VCaP (cell line): ENCODE measurements around the gene ZNF438.

Experiments used
- H3K27ac ChIP-seq: fragments of 450-650 bp; 2 replicates; pipeline ENCODE4 v1.5.1; 2017
- CTCF ChIP-seq: fragments of 450-650 bp; conservative IDR thresholded peaks from 2 replicates; pipeline ENCODE4 v1.5.1; 2017; ENCODE audit warnings: mild to moderate bottlenecking, moderate library complexity

Gene ZNF438

DNA sequence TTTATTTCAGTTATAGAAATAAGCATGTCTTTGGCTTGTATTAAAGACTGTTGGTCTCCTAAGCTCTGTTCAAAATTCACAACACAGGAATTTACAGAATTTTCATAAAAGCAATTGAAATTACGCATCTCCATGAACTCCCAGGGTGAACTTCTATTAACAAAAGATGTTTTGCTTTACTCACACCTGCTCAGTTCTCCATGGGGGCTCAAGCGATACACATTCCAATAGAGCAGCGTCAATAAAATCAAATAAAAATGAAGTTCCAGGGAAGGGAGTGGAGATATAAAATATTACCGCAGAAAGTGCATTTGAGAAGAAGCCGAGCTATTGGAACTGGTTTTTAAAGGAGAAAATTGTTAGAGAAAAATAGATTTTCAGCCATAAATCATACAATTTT, 41.5 kb upstream of the ZNF438 start:
- no peak for TF ChIP-seq CTCF
- no peak overlapping the region for H3K27ac ChIP-seq

DNA sequence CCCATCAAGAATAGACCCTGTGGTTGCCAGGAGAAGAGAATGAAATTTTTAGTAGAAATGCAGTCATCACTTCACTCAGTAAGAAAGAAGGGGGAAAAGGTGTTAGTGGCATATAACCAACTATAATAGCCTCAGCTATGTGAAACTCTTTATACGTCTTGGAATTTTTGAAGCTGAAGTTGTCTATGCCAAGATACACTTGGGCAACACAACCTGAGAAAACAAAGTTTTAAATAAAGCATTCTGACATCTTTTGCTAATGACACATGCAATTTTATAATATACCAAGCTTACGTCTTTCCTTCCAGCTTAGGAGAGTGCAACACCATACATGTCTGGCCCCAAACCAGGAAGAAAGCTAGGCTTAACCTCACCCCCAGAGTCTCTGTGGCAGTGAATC, 40.8 kb upstream of the ZNF438 start:
- TF ChIP-seq CTCF, result no peak
- no peak overlapping the region for H3K27ac ChIP-seq

GRCh38 chr10:31071232-31072005, 39.8 kb upstream of the ZNF438 start:
- H3K27ac ChIP-seq, result no peak overlapping the region

DNA sequence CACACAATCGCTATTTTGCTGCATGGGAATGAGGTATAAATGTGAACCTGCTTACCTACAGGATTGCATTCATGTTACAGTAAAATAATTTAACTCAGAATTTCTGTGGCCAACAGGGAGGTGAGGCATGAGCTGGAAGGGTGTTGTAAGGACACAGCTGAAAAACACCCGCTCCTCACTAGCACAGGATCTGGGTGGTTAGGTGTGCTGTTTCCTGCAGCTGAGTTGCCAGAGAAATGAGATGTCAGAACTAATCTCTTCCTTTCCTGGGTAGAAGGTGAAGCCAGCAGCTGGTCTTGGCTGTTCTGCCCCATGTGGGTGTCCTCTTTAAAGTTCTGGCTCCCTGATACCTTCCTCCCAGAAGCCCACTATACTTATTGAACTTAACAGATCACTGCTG, 39.0 kb upstream of the ZNF438 start:
- no peak for TF ChIP-seq CTCF

More at GRCh38 chr10:31071232-31072005, 39.8 kb upstream of the ZNF438 start:
- no peak for TF ChIP-seq CTCF

DNA sequence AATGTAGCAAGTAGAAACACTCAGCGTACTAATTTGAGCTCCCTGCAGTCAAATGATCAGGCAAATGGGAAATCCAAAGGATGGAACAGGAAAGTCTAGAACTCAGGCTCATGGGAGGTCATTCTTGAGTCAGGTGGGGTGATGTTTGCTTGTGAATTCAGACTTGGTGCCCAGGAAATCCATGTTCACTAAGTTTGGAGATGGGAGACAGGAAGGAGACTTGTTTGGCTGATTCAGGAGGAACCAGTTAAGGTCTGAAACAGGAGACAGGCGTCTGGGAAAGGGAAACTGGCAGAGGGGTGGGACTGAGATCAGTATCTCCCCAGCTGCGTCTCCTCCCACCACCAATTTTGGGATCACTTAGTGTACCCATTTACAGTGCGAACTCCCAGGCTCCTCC, 38.4 kb upstream of the ZNF438 start:
- TF ChIP-seq CTCF, result no peak
- no peak overlapping the region for H3K27ac ChIP-seq

More for the DNA sequence above, 39.0 kb upstream of the ZNF438 start:
- no peak overlapping the region for H3K27ac ChIP-seq

GRCh38 chr10:31069411-31069810, 37.7 kb upstream of the ZNF438 start:
- TF ChIP-seq CTCF, result no peak
- no peak overlapping the region for H3K27ac ChIP-seq

GRCh38 chr10:31064348-31064747, 32.7 kb upstream of the ZNF438 start:
- no peak overlapping the region for H3K27ac ChIP-seq
- TF ChIP-seq CTCF, result no peak
